Measurements from ENCODE around the gene WSB2. TPM values are rescaled to one million over a fixed set of nuclear protein-coding genes. Genes with fewer than 3 reads are reported as not detected.

Gene WSB2
- total and polyA plus RNA-seq, 9 donors, result 14.8 to 51.0 (median 31.9) TPM

DNA sequence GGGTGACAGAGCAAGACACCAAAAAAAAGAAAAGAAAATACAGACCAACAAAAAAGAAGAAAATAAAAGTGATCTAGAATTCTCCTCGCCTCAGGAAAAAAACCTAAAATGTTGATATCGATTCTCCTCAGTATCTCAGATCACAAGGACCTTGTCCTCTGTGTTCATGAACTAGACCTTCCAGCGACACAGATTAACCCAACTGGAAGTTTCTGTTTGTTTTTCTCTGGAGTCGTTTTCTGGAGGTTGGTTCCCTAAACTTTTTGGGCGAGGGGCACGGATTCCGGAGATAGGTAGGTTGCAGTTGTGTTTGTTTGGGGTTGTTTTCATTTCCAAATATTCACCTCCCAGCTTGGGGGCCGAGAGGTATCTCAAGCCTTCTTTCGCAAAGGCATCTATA, 45.0 kb downstream of the WSB2 start:
- no peaks in the 10 kb centered on the region for H3K27me3 ChIP-seq
- WGBS, 3 donors, result 7 to 17% (median 11%) methylated on average over 9 of the region's 9 CpGs
- intact Hi-C loops (cut with DNase I), result loop anchor here in 1 of 4 donors (10.0 kb wide), 1 partner anchor 1291 kb away; no protein-coding TSS in a partner anchor
- TF ChIP-seq, protein P1, sequence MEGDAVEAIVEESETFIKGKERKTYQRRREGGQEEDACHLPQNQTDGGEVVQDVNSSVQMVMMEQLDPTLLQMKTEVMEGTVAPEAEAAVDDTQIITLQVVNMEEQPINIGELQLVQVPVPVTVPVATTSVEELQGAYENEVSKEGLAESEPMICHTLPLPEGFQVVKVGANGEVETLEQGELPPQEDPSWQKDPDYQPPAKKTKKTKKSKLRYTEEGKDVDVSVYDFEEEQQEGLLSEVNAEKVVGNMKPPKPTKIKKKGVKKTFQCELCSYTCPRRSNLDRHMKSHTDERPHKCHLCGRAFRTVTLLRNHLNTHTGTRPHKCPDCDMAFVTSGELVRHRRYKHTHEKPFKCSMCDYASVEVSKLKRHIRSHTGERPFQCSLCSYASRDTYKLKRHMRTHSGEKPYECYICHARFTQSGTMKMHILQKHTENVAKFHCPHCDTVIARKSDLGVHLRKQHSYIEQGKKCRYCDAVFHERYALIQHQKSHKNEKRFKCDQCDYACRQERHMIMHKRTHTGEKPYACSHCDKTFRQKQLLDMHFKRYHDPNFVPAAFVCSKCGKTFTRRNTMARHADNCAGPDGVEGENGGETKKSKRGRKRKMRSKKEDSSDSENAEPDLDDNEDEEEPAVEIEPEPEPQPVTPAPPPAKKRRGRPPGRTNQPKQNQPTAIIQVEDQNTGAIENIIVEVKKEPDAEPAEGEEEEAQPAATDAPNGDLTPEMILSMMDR (IDR thresholded peaks at IDR 0.05), result no peak
- TF ChIP-seq POLR2A (IDR thresholded peaks at IDR 0.05), result no peak
- no peak for TF ChIP-seq EP300 (IDR thresholded peaks at IDR 0.05)
- H3K4me3 ChIP-seq, result peak overlapping the region; percentile 96
- no peak for DNase-seq
- H3K36me3 ChIP-seq, result no peaks in the 10 kb centered on the region
- H3K27ac ChIP-seq, result no peak overlapping the region
- no peaks in the 10 kb centered on the region for H3K9me3 ChIP-seq
- H3K4me1 ChIP-seq (ENCODE audit: insufficient read depth), result peaks cover 6% of the 10 kb centered on the region

DNA sequence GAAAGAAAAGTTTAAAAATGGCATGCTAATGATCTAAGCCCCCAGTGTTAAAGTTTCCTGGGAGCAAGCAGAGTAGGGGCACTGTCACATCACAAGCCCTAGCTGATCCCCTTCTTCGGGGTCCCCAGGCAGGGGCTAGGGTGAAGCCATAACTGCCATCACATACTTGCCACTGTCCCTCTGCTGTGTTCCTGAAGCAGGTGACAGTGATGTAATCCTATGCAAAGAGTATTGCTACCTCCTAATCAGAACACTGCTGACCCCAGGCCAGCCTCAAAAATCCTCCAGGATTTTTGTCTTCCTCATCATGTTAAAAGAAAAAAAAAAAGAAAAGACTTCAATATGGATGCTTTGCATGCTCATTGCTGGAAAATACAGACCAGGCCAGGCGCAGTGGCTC, 45.7 kb downstream of the WSB2 start:
- H3K27ac ChIP-seq, result no peak overlapping the region
- 92 to 100% (median 97%) methylated on average over 2 of the region's 2 CpGs for WGBS, 3 donors
- TF ChIP-seq POLR2A (IDR thresholded peaks at IDR 0.05) (no peak), EP300 (IDR thresholded peaks at IDR 0.05) (no peak)
- TF ChIP-seq, protein P1 (IDR thresholded peaks at IDR 0.05), result no peak
- no peak overlapping the region for H3K4me3 ChIP-seq
- H3K27me3 ChIP-seq, result no peaks in the 10 kb centered on the region
- no peaks in the 10 kb centered on the region for H3K36me3 ChIP-seq
- H3K4me1 ChIP-seq (ENCODE audit: insufficient read depth), result peaks cover 6% of the 10 kb centered on the region
- intact Hi-C loops (cut with DNase I), result loop anchor here in 1 of 4 donors (10.0 kb wide), 1 partner anchor 1291 kb away; no protein-coding TSS in a partner anchor
- no peaks in the 10 kb centered on the region for H3K9me3 ChIP-seq
- no peak for DNase-seq

DNA sequence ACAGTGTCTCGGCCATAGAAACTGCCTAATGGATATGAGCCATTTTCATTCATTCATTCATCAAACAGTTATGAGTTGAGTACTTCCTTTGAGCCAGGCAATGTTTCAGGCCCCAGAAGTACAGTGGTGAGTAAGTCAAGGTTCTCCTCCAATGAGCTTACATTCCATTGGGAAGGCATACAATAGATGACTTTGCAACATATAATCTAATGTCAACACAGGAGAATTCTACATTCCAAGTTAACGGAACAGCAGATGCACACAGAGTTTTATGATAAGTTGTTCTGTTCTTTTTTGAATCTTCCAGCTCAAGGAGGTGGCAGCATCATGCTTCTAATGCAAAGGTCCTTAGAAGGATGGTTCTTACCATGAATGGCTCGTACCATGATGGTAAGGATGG, 47.7 kb downstream of the WSB2 start:
- Histone ChIP-seq H3K4me1 (ENCODE audit: insufficient read depth) (peaks cover 6% of the 10 kb centered on the region), H3K27me3 (no peaks in the 10 kb centered on the region), H3K4me3 (no peak overlapping the region), H3K36me3 (no peaks in the 10 kb centered on the region), H3K9me3 (no peaks in the 10 kb centered on the region), H3K27ac (no peak overlapping the region)
- intact Hi-C loops (cut with DNase I), result loop anchor here in 1 of 4 donors (10.0 kb wide), 1 partner anchor 1288 kb away; no protein-coding TSS in a partner anchor
- no peak for DNase-seq
- TF ChIP-seq POLR2A (IDR thresholded peaks at IDR 0.05), result no peak
- TF ChIP-seq EP300 (IDR thresholded peaks at IDR 0.05), result no peak
- TF ChIP-seq, protein P1 (IDR thresholded peaks at IDR 0.05), result no peak
- WGBS, 3 donors, result 75 to 92% (median 81%) methylated on average over 3 of the region's 3 CpGs

DNA sequence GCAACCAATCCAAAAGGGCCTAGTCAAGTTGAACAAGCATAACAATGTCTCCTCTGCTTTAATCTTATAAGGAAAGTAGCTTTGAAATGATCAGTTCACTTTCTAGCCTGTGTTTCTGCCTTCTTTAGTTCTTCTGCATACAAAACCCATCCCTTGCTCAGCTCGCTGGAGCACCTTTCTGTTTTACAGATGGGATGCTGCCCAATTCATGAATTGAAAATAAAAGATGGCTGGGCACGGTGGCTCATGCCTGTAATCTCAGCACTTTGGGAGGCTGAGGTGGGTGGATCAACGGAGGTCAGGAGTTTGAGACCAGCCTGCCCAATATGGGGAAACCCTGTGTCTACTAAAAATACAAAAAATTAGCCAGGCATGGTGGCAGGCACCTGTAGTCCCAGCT, 49.0 kb downstream of the WSB2 start:
- Histone ChIP-seq H3K9me3 (no peaks in the 10 kb centered on the region), H3K27ac (no peak overlapping the region), H3K4me1 (ENCODE audit: insufficient read depth) (peaks cover under 1% of the 10 kb centered on the region), H3K4me3 (no peak overlapping the region), H3K27me3 (no peaks in the 10 kb centered on the region), H3K36me3 (no peaks in the 10 kb centered on the region)
- WGBS, 3 donors, result 71 to 90% (median 88%) methylated on average over 3 of the region's 3 CpGs
- DNase-seq, result no peak
- TF ChIP-seq POLR2A (IDR thresholded peaks at IDR 0.05) (no peak), EP300 (IDR thresholded peaks at IDR 0.05) (no peak)
- TF ChIP-seq, protein P1 (IDR thresholded peaks at IDR 0.05), result no peak
- intact Hi-C loops (cut with DNase I), result loop anchor here in 1 of 4 donors (10.0 kb wide), 1 partner anchor 1287 kb away; no protein-coding TSS in a partner anchor

All from ovary (tissue), 9 donors.